ENCODE measurements around the gene HSD17B10.

DNA sequence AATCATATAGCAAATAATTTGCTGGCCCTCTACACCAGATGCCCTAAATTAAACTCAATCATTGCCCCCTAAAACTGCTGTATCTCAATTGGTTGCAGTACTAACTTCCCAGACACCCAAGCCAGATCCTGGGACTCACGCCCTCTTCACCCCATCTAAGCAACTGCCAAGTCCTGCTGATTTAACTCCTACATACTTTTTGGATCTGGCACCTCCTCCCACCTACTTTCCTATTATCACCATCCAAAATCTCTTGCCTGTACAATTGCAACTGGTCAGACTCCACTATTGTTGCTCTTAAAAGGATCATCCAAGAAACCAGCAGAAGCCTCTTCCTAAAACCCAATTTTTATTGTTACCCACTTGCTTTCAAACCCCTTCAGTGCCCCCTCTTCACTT lies 4.7 kb upstream of the HSD17B10 start:
- TF ChIP-seq, protein P1, sequence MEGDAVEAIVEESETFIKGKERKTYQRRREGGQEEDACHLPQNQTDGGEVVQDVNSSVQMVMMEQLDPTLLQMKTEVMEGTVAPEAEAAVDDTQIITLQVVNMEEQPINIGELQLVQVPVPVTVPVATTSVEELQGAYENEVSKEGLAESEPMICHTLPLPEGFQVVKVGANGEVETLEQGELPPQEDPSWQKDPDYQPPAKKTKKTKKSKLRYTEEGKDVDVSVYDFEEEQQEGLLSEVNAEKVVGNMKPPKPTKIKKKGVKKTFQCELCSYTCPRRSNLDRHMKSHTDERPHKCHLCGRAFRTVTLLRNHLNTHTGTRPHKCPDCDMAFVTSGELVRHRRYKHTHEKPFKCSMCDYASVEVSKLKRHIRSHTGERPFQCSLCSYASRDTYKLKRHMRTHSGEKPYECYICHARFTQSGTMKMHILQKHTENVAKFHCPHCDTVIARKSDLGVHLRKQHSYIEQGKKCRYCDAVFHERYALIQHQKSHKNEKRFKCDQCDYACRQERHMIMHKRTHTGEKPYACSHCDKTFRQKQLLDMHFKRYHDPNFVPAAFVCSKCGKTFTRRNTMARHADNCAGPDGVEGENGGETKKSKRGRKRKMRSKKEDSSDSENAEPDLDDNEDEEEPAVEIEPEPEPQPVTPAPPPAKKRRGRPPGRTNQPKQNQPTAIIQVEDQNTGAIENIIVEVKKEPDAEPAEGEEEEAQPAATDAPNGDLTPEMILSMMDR (optimal IDR thresholded peaks at IDR 0.05 in 1 of 3, IDR thresholded peaks at IDR 0.05 in 1 of 3, conservative IDR thresholded peaks at IDR 0.05 in 1 of 3; ENCODE audit: extremely low read depth in 1 of 3, insufficient read depth in 2 of 3, low read length in 3 of 3): no peak
- TF ChIP-seq EZH2 (IDR thresholded peaks at IDR 0.05; ENCODE audit: low read length): no peak
